OCI-LY3 (cell line): ENCODE data around the gene PPDPF.

Experiments used
- EZH2phosphoT487 ChIP-seq: fragments of 200-600 bp; shearing (Covaris generic); IDR thresholded peaks from 2 replicates; pipeline ENCODE4 v1.6.1; 2018; ENCODE audit warnings: antibody characterized with exemption, mixed run types, low read depth
- TF ChIP-seq, protein P1 (sequence below): fragments of 200-600, 300-600 bp; sonication (generic); IDR thresholded peaks from 2 replicates; pipeline ENCODE4 v1.5.1; 2014; ENCODE audit warnings: antibody characterized with exemption, low read length, low read depth

DNA sequence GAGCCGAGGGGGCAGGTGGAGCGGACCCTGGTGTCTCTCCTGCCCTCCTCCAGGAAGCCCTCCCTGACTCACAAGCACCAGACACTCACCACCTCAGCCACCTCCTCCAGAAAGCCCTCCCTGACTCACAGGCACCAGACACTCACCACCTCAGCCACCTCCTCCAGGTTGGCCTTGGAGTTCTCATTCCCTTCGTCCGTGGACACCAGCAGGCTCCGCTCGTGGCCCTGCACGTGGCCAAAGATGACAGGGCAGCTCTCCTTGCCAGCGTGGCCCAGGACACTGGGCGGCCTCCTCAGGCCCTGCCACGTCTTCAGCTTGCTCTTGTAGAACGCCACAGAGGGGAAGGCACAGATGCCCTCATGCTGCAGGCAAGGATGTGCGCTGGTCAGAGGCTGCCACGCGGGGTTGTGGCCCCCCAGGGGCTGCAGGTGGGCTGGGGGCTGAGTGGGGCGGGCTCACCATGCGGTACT is 39.8 kb downstream of the PPDPF start:
- TF ChIP-seq, protein P1, sequence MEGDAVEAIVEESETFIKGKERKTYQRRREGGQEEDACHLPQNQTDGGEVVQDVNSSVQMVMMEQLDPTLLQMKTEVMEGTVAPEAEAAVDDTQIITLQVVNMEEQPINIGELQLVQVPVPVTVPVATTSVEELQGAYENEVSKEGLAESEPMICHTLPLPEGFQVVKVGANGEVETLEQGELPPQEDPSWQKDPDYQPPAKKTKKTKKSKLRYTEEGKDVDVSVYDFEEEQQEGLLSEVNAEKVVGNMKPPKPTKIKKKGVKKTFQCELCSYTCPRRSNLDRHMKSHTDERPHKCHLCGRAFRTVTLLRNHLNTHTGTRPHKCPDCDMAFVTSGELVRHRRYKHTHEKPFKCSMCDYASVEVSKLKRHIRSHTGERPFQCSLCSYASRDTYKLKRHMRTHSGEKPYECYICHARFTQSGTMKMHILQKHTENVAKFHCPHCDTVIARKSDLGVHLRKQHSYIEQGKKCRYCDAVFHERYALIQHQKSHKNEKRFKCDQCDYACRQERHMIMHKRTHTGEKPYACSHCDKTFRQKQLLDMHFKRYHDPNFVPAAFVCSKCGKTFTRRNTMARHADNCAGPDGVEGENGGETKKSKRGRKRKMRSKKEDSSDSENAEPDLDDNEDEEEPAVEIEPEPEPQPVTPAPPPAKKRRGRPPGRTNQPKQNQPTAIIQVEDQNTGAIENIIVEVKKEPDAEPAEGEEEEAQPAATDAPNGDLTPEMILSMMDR, result no peak
- no peak for TF ChIP-seq EZH2phosphoT487
